HG03354 (cell line): ENCODE measurements around the gene VIPR2.

Source experiments
- ATAC-seq: cut with Tn5 transposase; IDR thresholded peaks from one replicate; pipeline ENCODE4 v1.9.1; 2021; ENCODE audit warnings: mild to moderate bottlenecking; ENCODE audit not compliant: unreplicated experiment, poor library complexity, severe bottlenecking

The VIPR2 gene

DNA sequence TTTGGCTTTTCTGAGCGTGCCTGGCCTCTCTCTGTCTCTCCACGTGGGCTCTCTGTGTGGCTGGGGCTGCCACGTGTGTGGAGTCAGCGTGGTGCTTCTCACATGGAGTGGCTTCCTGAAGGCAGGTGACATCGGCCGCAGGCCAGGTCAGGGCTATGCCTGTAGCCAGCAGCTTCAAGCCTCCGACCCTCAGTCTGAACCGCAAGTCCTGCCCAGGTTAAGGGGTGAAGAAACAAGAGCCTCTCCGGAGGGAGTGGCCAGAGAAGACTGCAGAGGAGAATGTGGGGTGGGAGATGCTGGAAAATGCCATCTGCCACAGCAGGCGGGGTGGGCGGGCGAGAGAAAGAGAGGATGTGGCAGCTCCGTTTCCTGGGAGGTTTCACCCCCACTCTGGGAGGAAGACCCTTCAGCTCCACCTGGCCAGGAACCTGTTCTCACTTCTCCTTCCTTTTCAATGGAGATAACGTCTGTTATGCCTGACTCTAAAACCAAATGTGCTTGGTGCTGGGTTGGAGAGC is 14.3 kb upstream of the VIPR2 start:
- no peak for ATAC-seq

DNA sequence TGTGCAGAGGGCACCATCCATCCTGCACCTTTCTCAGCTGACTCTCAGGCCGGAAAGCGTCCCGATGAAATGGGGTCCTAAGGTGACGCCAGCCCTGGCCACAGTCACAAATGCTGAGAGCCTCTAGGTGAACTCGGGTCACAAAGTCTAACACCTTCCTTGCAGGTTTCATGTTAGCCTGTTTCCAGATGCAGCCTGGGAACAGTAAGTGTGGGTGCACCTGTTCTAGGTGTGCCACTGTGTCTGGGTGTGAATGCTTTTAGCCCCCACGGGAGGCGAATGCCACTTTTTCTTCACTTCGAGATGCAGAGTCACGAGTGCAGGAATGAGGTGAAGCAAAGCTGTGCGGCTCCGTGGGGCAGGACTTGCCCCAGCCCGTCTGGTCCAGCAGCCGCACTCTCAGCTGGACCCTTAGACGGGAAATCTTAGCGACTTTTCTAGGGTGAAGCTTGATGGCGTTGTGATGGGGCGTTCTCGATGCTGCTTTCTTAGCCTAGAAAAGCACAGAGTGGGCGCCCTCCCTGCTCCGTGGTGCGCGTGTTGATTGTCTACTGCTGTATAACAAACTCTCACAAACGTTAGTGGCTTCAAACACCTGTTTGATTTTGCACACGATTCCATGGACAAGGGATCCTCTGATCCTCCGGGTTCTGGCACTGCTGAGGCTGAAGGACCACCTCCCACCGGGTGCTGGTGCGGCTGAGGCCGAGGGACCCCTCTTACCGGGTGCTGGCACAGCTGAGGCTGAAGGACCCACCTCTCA is 13.6 kb upstream of the VIPR2 start:
- ATAC-seq: no peak

- ATAC-seq: no peak
Measured at GRCh38 chr7:159157714-159158113, 13.0 kb upstream of the VIPR2 start.

- ATAC-seq: no peak
Measured at GRCh38 chr7:159156436-159157245, 12.0 kb upstream of the VIPR2 start.

GRCh38 chr7:159155410-159155809 is 10.7 kb upstream of the VIPR2 start:
- no peak for ATAC-seq

GRCh38 chr7:159154243-159154642 is 9.6 kb upstream of the VIPR2 start:
- ATAC-seq: no peak

GRCh38 chr7:159153511-159153910 is 8.8 kb upstream of the VIPR2 start:
- ATAC-seq: no peak

GRCh38 chr7:159152816-159153215 is 8.1 kb upstream of the VIPR2 start:
- no peak for ATAC-seq

GRCh38 chr7:159151231-159151630 is 6.6 kb upstream of the VIPR2 start:
- no peak for ATAC-seq

GRCh38 chr7:159149488-159149887 is 4.8 kb upstream of the VIPR2 start:
- no peak for ATAC-seq

DNA sequence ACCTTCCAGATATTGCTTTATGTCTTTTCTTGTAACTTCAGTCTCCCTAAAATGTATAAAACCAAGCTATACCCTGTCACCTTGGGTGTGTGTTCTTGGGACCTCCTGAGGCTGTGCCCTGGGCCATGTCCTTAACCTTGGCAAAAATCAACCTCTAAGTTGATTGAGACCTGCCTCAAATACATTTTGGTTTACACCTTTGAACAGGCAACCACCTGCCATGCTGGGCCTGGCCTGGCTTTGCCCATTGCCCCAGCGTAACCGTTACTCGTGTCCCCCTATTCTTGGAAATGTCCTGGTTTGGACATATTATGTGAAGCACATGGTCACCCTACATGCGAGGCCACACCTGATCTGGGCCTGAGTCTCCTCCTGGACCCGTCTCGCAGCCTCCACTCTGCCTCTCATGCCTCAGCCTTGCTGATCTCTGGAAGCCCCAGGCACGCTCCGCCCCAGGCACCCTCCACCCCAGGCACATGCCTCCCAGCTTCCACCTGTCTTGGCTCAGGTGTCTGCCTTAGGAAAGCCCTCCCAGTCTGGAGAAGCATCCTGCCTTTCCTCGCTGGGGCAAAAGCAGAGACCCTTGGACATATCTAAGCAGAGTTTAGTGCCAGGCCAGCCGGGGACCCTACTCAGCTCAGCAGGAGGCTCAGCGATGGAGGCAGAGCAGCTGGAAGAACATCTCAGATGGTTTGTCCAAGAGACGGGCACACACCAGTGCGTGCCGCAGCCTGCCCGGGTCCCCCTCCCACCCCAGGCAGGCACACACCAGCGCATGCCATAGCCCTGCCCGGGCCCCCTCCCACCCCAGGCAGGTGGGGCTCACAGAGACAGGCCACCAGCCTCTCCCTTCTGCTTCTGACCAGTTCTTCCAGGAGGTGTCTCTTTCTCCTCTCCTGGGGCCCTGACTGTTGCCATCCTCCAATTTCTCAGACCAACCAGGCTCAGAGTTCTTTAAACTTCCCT is 4.0 kb upstream of the VIPR2 start:
- no peak for ATAC-seq

GRCh38 chr7:159147687-159148086 is 3.0 kb upstream of the VIPR2 start:
- ATAC-seq: no peak

DNA sequence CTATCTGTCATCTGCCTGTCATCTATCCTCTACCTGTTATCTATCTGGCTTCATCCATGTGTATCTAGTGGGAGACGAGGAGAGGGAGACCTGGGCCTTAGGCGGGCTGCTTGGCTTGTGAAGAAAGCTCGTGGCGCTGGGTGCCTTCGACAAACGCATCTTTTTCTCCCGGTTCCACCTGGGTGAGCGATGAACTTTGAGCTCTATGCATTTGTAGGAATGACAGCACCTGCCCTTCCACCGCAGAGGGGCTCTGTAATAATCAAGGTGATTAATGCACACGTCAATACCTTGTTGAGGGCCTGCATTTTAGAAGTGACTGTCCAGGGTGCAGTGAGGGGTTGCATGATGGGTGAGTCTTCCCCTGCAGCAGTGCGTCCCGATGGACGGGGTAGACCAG is 2.6 kb upstream of the VIPR2 start:
- no peak for ATAC-seq

DNA sequence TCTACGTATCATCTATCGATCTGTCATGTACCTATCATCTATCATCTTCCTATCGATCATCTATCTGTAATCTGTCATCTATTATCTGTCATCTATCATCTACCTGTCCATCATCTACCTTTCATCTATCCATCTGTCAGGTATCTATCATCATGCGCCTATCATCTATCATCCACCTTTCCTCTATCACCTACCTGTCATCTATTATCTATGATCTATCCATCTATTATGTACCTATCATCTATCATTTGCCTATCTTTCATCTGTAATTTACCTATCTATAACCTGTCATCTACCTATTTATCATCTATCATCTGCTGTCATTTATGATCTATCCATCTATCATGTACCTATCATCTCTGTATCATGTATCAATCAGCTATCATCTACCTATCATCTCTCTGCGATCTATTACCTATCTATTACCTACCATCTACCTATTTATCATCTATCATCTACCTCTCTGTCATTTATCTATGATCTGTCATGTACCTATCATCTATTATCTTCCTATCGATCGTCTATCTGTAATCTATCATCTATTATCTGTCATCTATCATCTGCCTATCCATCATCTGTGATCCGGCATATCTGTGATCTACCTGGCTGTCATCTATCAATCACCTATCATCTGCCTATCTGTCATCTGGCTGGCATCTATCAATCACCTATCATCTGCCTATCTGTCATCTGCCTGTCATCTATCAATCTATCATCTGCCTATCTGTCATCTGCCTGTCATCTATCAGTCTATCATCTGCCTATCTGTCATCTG is 1.6 kb upstream of the VIPR2 start:
- no peak for ATAC-seq

DNA sequence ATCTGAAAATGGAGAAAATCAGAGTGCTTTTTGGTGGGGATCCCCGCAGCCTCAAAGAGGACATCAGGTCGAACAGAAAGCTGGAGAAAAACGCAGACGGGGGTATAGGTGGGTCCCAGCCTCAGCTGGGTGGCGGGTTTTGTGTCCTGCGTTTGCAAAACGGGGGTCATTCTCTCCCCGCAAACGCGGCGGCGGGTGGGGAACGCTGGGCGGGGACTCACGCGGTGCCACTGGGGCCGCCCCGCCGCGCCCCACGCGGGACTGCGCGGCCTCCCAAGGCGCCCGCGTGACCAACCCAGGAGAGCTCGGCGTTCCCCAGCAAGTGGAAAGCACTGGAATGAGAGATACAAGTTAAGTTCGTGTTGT is 806 bp upstream of the VIPR2 start:
- ATAC-seq: no peak

- no peak for ATAC-seq
Measured at GRCh38 chr7:159143780-159144757, 598 bp downstream of the VIPR2 start.

GRCh38 chr7:159142730-159143129 is 1.9 kb downstream of the VIPR2 start:
- no peak for ATAC-seq

DNA sequence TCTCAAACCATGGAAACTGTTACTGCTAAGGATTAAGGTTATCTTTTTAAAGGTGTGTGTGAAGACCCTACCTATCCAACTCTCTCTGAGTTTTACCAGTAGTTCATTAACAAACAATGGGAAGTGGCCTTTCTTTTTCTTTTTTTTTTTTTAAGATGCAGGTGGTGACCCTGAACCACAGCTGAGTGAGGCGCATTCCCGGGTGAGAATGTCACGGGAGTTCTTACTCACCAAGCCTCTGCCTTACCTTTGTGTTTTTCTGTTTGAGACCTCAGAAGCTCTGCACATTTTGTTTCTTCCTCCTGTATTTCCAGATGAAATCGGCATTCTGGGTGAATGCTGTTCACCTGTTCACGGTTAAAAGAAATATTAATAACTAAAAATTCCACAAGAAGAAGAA is 2.5 kb downstream of the VIPR2 start:
- no peak for ATAC-seq
